Eye (tissue), 1 donor: ENCODE results near the gene FCHO1.
A peak's percentile ranks its signal among the peaks of the same experiment; 100 is the strongest.
"Not testable (repeated sequence)": the region's sequence is repeated elsewhere in the genome, so short reads cannot be mapped to it uniquely, and the experiment has no call there.

Experiments used
- DNase-seq: peaks from one replicate; pipeline ENCODE4 v3.0.0-alpha.2; 2015

FCHO1 gene

GRCh38 chr19:17796013-17796837 lies 44.9 kb downstream of the FCHO1 start:
- DNase-seq = no peak

GRCh38 chr19:17796838-17797423 lies 45.7 kb downstream of the FCHO1 start:
- DNase-seq = no peak

GRCh38 chr19:17797424-17798201 lies 46.3 kb downstream of the FCHO1 start:
- DNase-seq = no peak

- not testable (repeated sequence) for DNase-seq
These were observed 47.3 kb downstream of the FCHO1 start for GRCh38 chr19:17798599-17798998.

- no peak for DNase-seq
These were observed 51.0 kb downstream of the FCHO1 start for GRCh38 chr19:17802137-17802858.

GRCh38 chr19:17803264-17803896 lies 52.1 kb downstream of the FCHO1 start:
- no peak for DNase-seq

GRCh38 chr19:17805427-17805826 lies 54.1 kb downstream of the FCHO1 start:
- no peak for DNase-seq

- DNase-seq = no peak
These were observed 55.7 kb downstream of the FCHO1 start for GRCh38 chr19:17806945-17807344.

- DNase-seq = no peak
These were observed 56.5 kb downstream of the FCHO1 start for GRCh38 chr19:17807731-17808316.

GRCh38 chr19:17811103-17811502 lies 59.8 kb downstream of the FCHO1 start:
- no peak for DNase-seq

- DNase-seq = no peak
These were observed 60.4 kb downstream of the FCHO1 start for GRCh38 chr19:17811681-17812080.

GRCh38 chr19:17812099-17812498 lies 60.8 kb downstream of the FCHO1 start:
- DNase-seq = no peak

- no peak for DNase-seq
These were observed 66.5 kb downstream of the FCHO1 start for GRCh38 chr19:17817668-17818363.

- no peak for DNase-seq
These were observed 69.9 kb downstream of the FCHO1 start, which contains the start of gene INSL3 for GRCh38 chr19:17821190-17821589. INSL3 (minus strand) TSS chr19:17821519; CDS start chr19:17821506, 13 bp downstream.

- no peak for DNase-seq
These were observed 73.1 kb downstream of the FCHO1 start for GRCh38 chr19:17824339-17824738.

GRCh38 chr19:17826508-17827056 lies 75.3 kb downstream of the FCHO1 start:
- no peak for DNase-seq

GRCh38 chr19:17829855-17830566 lies 78.7 kb downstream of the FCHO1 start:
- DNase-seq = no peak

- DNase-seq = peak; percentile 89
These were observed 79.5 kb downstream of the FCHO1 start for GRCh38 chr19:17830567-17831418.

- no peak for DNase-seq
These were observed 80.2 kb downstream of the FCHO1 start for GRCh38 chr19:17831419-17831888.
